ENCODE measurements around the gene SLC35A4. TPM values are rescaled to one million over a fixed set of nuclear protein-coding genes. Genes with fewer than 3 reads are reported as not detected.

Gene SLC35A4
- total and polyA plus RNA-seq, 4 experiments from 2014 or later, result 49.0 to 115 (median 82.0) TPM

GRCh38 chr5:140550147-140551079 is 14.2 kb upstream of the SLC35A4 start:
- intact Hi-C loops (cut with micrococcal nuclease), result no loop called here
- peaks cover 50% of the 10 kb centered on the region for H3K4me1 ChIP-seq (ENCODE audit: insufficient read depth, low read length)
- H3K27ac Mint-ChIP-seq, result peak overlapping the region; percentile 72 to 97 (median 91)
- H3K4me3 Mint-ChIP-seq, result peak overlapping the region in 1 of 8 donors; percentile 26
- peaks cover 36 to 76% (median 48%) of the 10 kb centered on the region in 4 donors for H3K4me1 Mint-ChIP-seq
- H3K9me3 ChIP-seq (ENCODE audit: control insufficient read depth in 1 of 2, low read length in 2 of 2), result no peaks in the 10 kb centered on the region
- no peaks in the 10 kb centered on the region for H3K27me3 ChIP-seq (ENCODE audit: insufficient read depth, low read length)
- no peak overlapping the region for H3K27ac ChIP-seq (ENCODE audit: low read depth, low read length)
- no peaks in the 10 kb centered on the region for H3K27me3 Mint-ChIP-seq
- H3K36me3 ChIP-seq (ENCODE audit: insufficient read depth, low read length), result peaks cover 29% of the 10 kb centered on the region
- peaks cover 22 to 47% of the 10 kb centered on the region in 2 donors for H3K36me3 Mint-ChIP-seq
- POLR2A ChIA-PET (ENCODE audit: partially characterized antibody), result interaction anchor here (1.4 to 5.3 kb wide), 4 partner anchors 8 to 96 kb away, joined by 4 to 79 read pairs (median 64); partner anchors contain the start of genes APBB3, IK, NDUFA2 and SLC35A4
- H3K4me3 ChIP-seq (ENCODE audit: low read length in 2 of 2), result no peak overlapping the region
- CTCF ChIA-PET (ENCODE audit: partially characterized antibody), result no interaction called here
- peaks cover 0 to 4% (median 0%) of the 10 kb centered on the region in 8 donors for H3K9me3 Mint-ChIP-seq
- no peak for DNase-seq

GRCh38 chr5:140551872-140552271 is 12.8 kb upstream of the SLC35A4 start:
- ChIA-PET POLR2A (ENCODE audit: partially characterized antibody) (interaction anchor here (1.4 to 1.7 kb wide), 3 partner anchors 12 to 88 kb away, joined by 4 to 6 read pairs (median 4); partner anchors contain the start of genes APBB3, SLC35A4 and TMCO6), CTCF (ENCODE audit: partially characterized antibody) (interaction anchor here (0.8 to 2.7 kb wide), 3 partner anchors 11 to 87 kb away, joined by 3 to 10 read pairs (median 4); no protein-coding TSS in a partner anchor)
- Mint-ChIP-seq H3K9me3 (peaks cover 0 to 1% (median 0%) of the 10 kb centered on the region in 8 donors), H3K4me1 (peaks cover 46 to 81% (median 59%) of the 10 kb centered on the region in 4 donors), H3K27ac (peak overlapping the region in 2 of 7 donors; percentile 36 to 82), H3K27me3 (no peaks in the 10 kb centered on the region), H3K4me3 (no peak overlapping the region), H3K36me3 (peaks cover 27 to 53% of the 10 kb centered on the region in 2 donors)
- H3K27ac ChIP-seq (ENCODE audit: low read depth, low read length), result no peak overlapping the region
- H3K36me3 ChIP-seq (ENCODE audit: insufficient read depth, low read length), result peaks cover 29% of the 10 kb centered on the region
- H3K4me1 ChIP-seq (ENCODE audit: insufficient read depth, low read length), result peaks cover 62% of the 10 kb centered on the region
- DNase-seq, result no peak
- no peaks in the 10 kb centered on the region for H3K27me3 ChIP-seq (ENCODE audit: insufficient read depth, low read length)
- no peak overlapping the region for H3K4me3 ChIP-seq (ENCODE audit: low read length in 2 of 2)
- H3K9me3 ChIP-seq (ENCODE audit: control insufficient read depth in 1 of 2, low read length in 2 of 2), result no peaks in the 10 kb centered on the region
- intact Hi-C loops (cut with micrococcal nuclease), result no loop called here

- ChIA-PET POLR2A (ENCODE audit: partially characterized antibody) (interaction anchor here (0.7 kb wide), 1 partner anchor 1550 kb away, joined by 3 read pairs; no protein-coding TSS in a partner anchor), CTCF (ENCODE audit: partially characterized antibody) (interaction anchor here (1.0 to 2.7 kb wide), 4 partner anchors 9 to 81 kb away, joined by 3 to 10 read pairs (median 4); no protein-coding TSS in a partner anchor)
- no peaks in the 10 kb centered on the region for H3K27me3 Mint-ChIP-seq
- H3K9me3 Mint-ChIP-seq, result peaks cover 0 to 1% (median 0%) of the 10 kb centered on the region in 8 donors
- peak overlapping the region; percentile 6 to 85 (median 66) for H3K27ac Mint-ChIP-seq
- H3K27me3 ChIP-seq (ENCODE audit: insufficient read depth, low read length), result no peaks in the 10 kb centered on the region
- no peaks in the 10 kb centered on the region for H3K9me3 ChIP-seq (ENCODE audit: control insufficient read depth in 1 of 2, low read length in 2 of 2)
- H3K36me3 ChIP-seq (ENCODE audit: insufficient read depth, low read length), result peaks cover 29% of the 10 kb centered on the region
- no peak overlapping the region for H3K4me3 ChIP-seq (ENCODE audit: low read length in 2 of 2)
- DNase-seq, result no peak
- peaks cover 27 to 49% of the 10 kb centered on the region in 2 donors for H3K36me3 Mint-ChIP-seq
- intact Hi-C loops (cut with micrococcal nuclease), result no loop called here
- peaks cover 54% of the 10 kb centered on the region for H3K4me1 ChIP-seq (ENCODE audit: insufficient read depth, low read length)
- no peak overlapping the region for H3K27ac ChIP-seq (ENCODE audit: low read depth, low read length)
- H3K4me3 Mint-ChIP-seq, result peak overlapping the region in 2 of 8 donors; percentile 1 to 22
- H3K4me1 Mint-ChIP-seq, result peaks cover 43 to 77% (median 56%) of the 10 kb centered on the region in 4 donors
Measured at GRCh38 chr5:140553657-140554056, 11.0 kb upstream of the SLC35A4 start.

DNA sequence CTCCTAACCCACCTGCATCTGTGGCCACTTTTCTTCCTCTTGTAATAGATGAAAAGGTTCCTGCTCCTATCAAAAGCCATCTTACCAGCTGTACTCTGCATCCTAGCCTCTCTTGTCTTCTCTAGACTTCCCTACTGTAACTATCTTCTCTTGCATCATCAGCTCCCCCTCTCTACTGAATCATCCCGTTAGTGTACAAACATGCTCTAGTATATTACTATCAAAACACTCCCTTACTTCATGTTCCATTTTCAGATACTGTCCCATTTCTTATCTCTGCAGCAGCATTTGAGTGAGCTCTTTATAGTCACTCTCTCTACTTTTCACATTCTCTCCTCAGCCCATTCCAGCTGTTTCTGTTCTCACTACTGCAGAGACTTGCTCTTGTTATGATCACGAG is 10.2 kb upstream of the SLC35A4 start:
- ChIA-PET POLR2A (ENCODE audit: partially characterized antibody) (interaction anchor here (0.6 to 1.0 kb wide), 2 partner anchors 24 to 93 kb away, joined by 3 to 4 read pairs; partner anchors contain the start of genes IK and NDUFA2), CTCF (ENCODE audit: partially characterized antibody) (interaction anchor here (0.7 to 2.7 kb wide), 2 partner anchors 8 to 146 kb away, joined by 3 to 10 read pairs; no protein-coding TSS in a partner anchor)
- H3K27me3 ChIP-seq (ENCODE audit: insufficient read depth, low read length), result no peaks in the 10 kb centered on the region
- DNase-seq, result no peak
- Mint-ChIP-seq H3K4me1 (peaks cover 36 to 69% (median 50%) of the 10 kb centered on the region in 4 donors), H3K4me3 (peak overlapping the region in 3 of 8 donors; percentile 3 to 20 (median 9)), H3K27ac (peak overlapping the region; percentile 6 to 66 (median 32)), H3K27me3 (no peaks in the 10 kb centered on the region), H3K9me3 (peaks cover 0 to 1% (median 0%) of the 10 kb centered on the region in 8 donors), H3K36me3 (peaks cover 27 to 43% of the 10 kb centered on the region in 2 donors)
- intact Hi-C loops (cut with micrococcal nuclease), result no loop called here
- no peak overlapping the region for H3K27ac ChIP-seq (ENCODE audit: low read depth, low read length)
- peaks cover 46% of the 10 kb centered on the region for H3K4me1 ChIP-seq (ENCODE audit: insufficient read depth, low read length)
- H3K9me3 ChIP-seq (ENCODE audit: control insufficient read depth in 1 of 2, low read length in 2 of 2), result no peaks in the 10 kb centered on the region
- no peak overlapping the region for H3K4me3 ChIP-seq (ENCODE audit: low read length in 2 of 2)
- peaks cover 27% of the 10 kb centered on the region for H3K36me3 ChIP-seq (ENCODE audit: insufficient read depth, low read length)

DNA sequence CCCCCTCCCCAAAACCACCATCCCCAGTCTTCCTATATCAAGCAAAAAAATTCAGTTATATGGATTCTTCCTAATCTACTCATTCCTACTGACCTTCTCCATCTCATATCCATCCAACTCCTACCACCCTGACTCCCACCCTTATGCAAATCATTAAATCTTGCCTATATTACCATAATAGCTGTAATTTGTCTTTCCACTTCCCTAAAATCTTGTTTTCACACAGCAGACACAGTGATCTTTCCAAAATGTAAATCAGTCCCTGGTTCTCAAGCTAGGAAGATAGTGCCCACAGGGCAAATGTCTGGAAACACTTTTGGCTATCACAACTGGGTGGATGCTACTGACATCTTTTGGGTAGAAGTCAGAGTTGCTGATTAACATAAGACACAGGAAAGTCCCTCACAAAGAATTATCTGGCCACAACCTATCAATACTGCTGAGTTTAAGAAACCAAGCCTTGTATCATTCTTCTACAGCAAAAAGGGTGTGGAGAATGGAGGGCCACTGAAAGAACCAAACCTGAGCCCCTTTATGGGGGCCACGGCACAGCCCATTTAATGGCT is 8.8 kb upstream of the SLC35A4 start:
- intact Hi-C loops (cut with micrococcal nuclease), result loop anchor here (2.0 kb wide), 2 partner anchors 83 to 155 kb away; partner anchors contain the start of genes ANKHD1 and TMCO6
- Mint-ChIP-seq H3K36me3 (peaks cover 19 to 35% of the 10 kb centered on the region in 2 donors), H3K9me3 (peaks cover 0 to 1% (median 0%) of the 10 kb centered on the region in 8 donors), H3K27me3 (no peaks in the 10 kb centered on the region), H3K4me1 (peaks cover 33 to 61% (median 44%) of the 10 kb centered on the region in 4 donors), H3K4me3 (peak overlapping the region; percentile 82 to 92 (median 92)), H3K27ac (peak overlapping the region; percentile 58 to 98 (median 96))
- peak overlapping the region; percentile 92 for H3K27ac ChIP-seq (ENCODE audit: low read depth, low read length)
- POLR2A ChIA-PET (ENCODE audit: partially characterized antibody), result interaction anchor here (1.0 to 2.5 kb wide), 4 partner anchors 8 to 92 kb away, joined by 3 to 12 read pairs (median 5); partner anchors contain the start of genes APBB3, EIF4EBP3, IK and NDUFA2
- no peak for DNase-seq
- peak overlapping the region; percentile 60 to 81 for H3K4me3 ChIP-seq (ENCODE audit: low read length in 2 of 2)
- H3K36me3 ChIP-seq (ENCODE audit: insufficient read depth, low read length), result peaks cover 14% of the 10 kb centered on the region
- CTCF ChIA-PET (ENCODE audit: partially characterized antibody), result interaction anchor here (2.9 kb wide), 1 partner anchor 8 kb away, joined by 13 read pairs; the partner anchor contains the start of gene EIF4EBP3
- H3K4me1 ChIP-seq (ENCODE audit: insufficient read depth, low read length), result peaks cover 41% of the 10 kb centered on the region
- H3K9me3 ChIP-seq (ENCODE audit: control insufficient read depth in 1 of 2, low read length in 2 of 2), result no peaks in the 10 kb centered on the region
- H3K27me3 ChIP-seq (ENCODE audit: insufficient read depth, low read length), result no peaks in the 10 kb centered on the region

DNA sequence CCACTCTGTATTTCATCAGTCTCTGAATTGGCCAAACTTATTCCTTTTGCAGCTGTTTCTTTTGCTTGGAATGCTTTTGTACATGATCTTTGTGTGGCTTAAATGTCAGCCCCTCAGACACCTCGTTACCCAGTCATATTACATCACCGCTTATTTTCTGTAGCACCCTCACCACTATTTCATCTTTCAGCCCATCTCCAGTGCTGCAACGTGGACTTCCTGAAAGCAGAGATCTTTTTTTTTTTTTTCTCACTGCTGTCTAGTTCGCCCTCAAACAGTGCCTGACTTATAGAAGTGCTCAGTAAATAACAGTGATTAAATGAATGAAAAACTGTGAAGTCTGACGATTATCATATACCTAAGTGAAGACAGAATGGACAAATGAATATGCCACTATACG is 8.2 kb upstream of the SLC35A4 start:
- POLR2A ChIA-PET (ENCODE audit: partially characterized antibody), result interaction anchor here (1.0 to 3.6 kb wide), 11 partner anchors 8 to 155 kb away, joined by 3 to 79 read pairs (median 5); partner anchors contain the start of genes ANKHD1, APBB3, CD14 and EIF4EBP3
- intact Hi-C loops (cut with micrococcal nuclease), result loop anchor here (2.0 kb wide), 2 partner anchors 82 to 156 kb away; partner anchors contain the start of genes ANKHD1 and TMCO6
- CTCF ChIA-PET (ENCODE audit: partially characterized antibody), result interaction anchor here (2.9 kb wide), 1 partner anchor 8 kb away, joined by 13 read pairs; the partner anchor contains the start of gene EIF4EBP3
- DNase-seq, result peak in 1 of 5 donors; percentile 66
- peaks cover 33 to 57% (median 43%) of the 10 kb centered on the region in 4 donors for H3K4me1 Mint-ChIP-seq
- peaks cover 0 to 1% (median 0%) of the 10 kb centered on the region in 8 donors for H3K9me3 Mint-ChIP-seq
- H3K36me3 ChIP-seq (ENCODE audit: insufficient read depth, low read length), result peaks cover 8% of the 10 kb centered on the region
- peak overlapping the region; percentile 60 to 81 for H3K4me3 ChIP-seq (ENCODE audit: low read length in 2 of 2)
- peak overlapping the region; percentile 73 to 98 (median 97) for H3K27ac Mint-ChIP-seq
- no peaks in the 10 kb centered on the region for H3K27me3 ChIP-seq (ENCODE audit: insufficient read depth, low read length)
- H3K9me3 ChIP-seq (ENCODE audit: control insufficient read depth in 1 of 2, low read length in 2 of 2), result no peaks in the 10 kb centered on the region
- H3K4me1 ChIP-seq (ENCODE audit: insufficient read depth, low read length), result peaks cover 41% of the 10 kb centered on the region
- no peaks in the 10 kb centered on the region for H3K27me3 Mint-ChIP-seq
- peaks cover 20 to 33% of the 10 kb centered on the region in 2 donors for H3K36me3 Mint-ChIP-seq
- H3K27ac ChIP-seq (ENCODE audit: low read depth, low read length), result peak overlapping the region; percentile 92
- H3K4me3 Mint-ChIP-seq, result peak overlapping the region; percentile 82 to 92 (median 92)
